Natural killer cell (primary cell): ENCODE measurements around the gene PCIF1. TPM values are rescaled to one million over a fixed set of nuclear protein-coding genes. Genes with fewer than 3 reads are reported as not detected.
A peak's percentile ranks its signal among the peaks of the same experiment; 100 is the strongest.

Experiments used
- ATAC-seq, 3 donors: fragments of 150-1000 bp in 2 of 3; fragments of 200-7000 bp in 1 of 3; cut with Tn5 transposase; 1 replicate in 1 of 3; 2 replicates in 2 of 3; pipeline ENCODE4 v1.10.0; 2021; ENCODE audit warnings: mild to moderate bottlenecking in 2 of 3, moderate library complexity in 2 of 3
- DNase-seq, 2 donors: peaks; one replicate each; pipeline versions ENCODE4 v3.0.0 to v3.0.0-alpha.2; 2013 to 2021; ENCODE audit warnings: mixed read lengths in 1 of 2
- H3K27ac ChIP-seq: one replicate; pipeline ENCODE4 v1.5.1; 2013; ENCODE audit warnings: mild to moderate bottlenecking, low read length
- H3K27me3 ChIP-seq: one replicate; pipeline ENCODE4 v1.6.1; 2013; ENCODE audit warnings: low read length; ENCODE audit not compliant: control insufficient read depth, insufficient read depth
- H3K36me3 ChIP-seq: one replicate; pipeline ENCODE4 v1.6.1; 2013; ENCODE audit warnings: low read length; ENCODE audit not compliant: control insufficient read depth, insufficient read depth
- H3K4me1 ChIP-seq: one replicate; pipeline ENCODE4 v1.6.1; 2013; ENCODE audit warnings: low read length; ENCODE audit not compliant: control insufficient read depth, insufficient read depth
- H3K4me3 ChIP-seq: one replicate; pipeline ENCODE4 v1.5.1; 2013; ENCODE audit warnings: low read length
- H3K9me3 ChIP-seq: one replicate; pipeline ENCODE4 v1.6.1; 2013; ENCODE audit warnings: low read length; ENCODE audit not compliant: control insufficient read depth, insufficient read depth
- H3K27ac Mint-ChIP-seq, 2 donors: one replicate each; pipeline ENCODE4 v1.8.0; 2022; ENCODE audit warnings: mild to moderate bottlenecking in 2 of 2, mixed read lengths in 2 of 2, moderate library complexity in 1 of 2
- H3K27me3 Mint-ChIP-seq, 2 donors: one replicate each; pipeline ENCODE4 v1.8.0; 2022; ENCODE audit warnings: low read depth in 2 of 2, mixed read lengths in 2 of 2
- H3K36me3 Mint-ChIP-seq: one replicate; pipeline ENCODE4 v1.8.0; 2022; ENCODE audit warnings: mixed read lengths
- H3K4me1 Mint-ChIP-seq, 2 donors: one replicate each; pipeline ENCODE4 v1.8.0; 2022; ENCODE audit warnings: mixed read lengths in 2 of 2
- H3K4me3 Mint-ChIP-seq: one replicate; pipeline ENCODE4 v1.8.0; 2022; ENCODE audit warnings: mild to moderate bottlenecking, moderate library complexity, mixed read lengths
- H3K9me3 Mint-ChIP-seq, 2 donors: one replicate each; pipeline ENCODE4 v1.8.0; 2022; ENCODE audit warnings: mixed read lengths in 2 of 2
- WGBS: methylation state at CpG from one replicate; pipeline ENCODE4 v1.1.7; 2013; ENCODE audit warnings: missing lambda C conversion rate; ENCODE audit not compliant: insufficient coverage; 5-methylcytosine and 5-hydroxymethylcytosine counted together
- intact Hi-C: fragments of 100-400 bp; cut with micrococcal nuclease; formaldehyde crosslinking; loops from one replicate; pipeline ENCODE4 v1.14.2; 2022
- total RNA-seq, 4 donors: library from RNA; stranded (reverse); fragments of 120-200 nt in 1 of 4; gene quantifications; one replicate each; pipeline versions ENCODE4 v1.2.3 to v1.2.4, GENCODE V29; 2013 to 2022
- TF ChIP-seq, protein P1 (sequence below): fragments of 200-600 bp; IDR thresholded peaks from one replicate; pipeline ENCODE4 v1.8.0; 2022; ENCODE audit warnings: antibody characterized with exemption

PCIF1 gene
- total RNA-seq, 3 donors from 2014 or later (not counting 1 experiment from before 2014, with no cell fraction given): 72.0 to 85.1 (median 73.3) TPM

- Histone ChIP-seq H3K9me3 (no peaks in the 10 kb centered on the region), H3K36me3 (no peaks in the 10 kb centered on the region), H3K4me3 (no peak overlapping the region), H3K27me3 (peaks cover 8% of the 10 kb centered on the region), H3K27ac (no peak overlapping the region), H3K4me1 (peaks cover 23% of the 10 kb centered on the region)
- no peaks in the 10 kb centered on the region for H3K27me3 Mint-ChIP-seq
- peaks cover 9 to 16% of the 10 kb centered on the region in 2 donors for H3K4me1 Mint-ChIP-seq
- H3K36me3 Mint-ChIP-seq: no peaks in the 10 kb centered on the region
- no peaks in the 10 kb centered on the region for H3K9me3 Mint-ChIP-seq
- no peak overlapping the region for H3K27ac Mint-ChIP-seq
- TF ChIP-seq, protein P1, sequence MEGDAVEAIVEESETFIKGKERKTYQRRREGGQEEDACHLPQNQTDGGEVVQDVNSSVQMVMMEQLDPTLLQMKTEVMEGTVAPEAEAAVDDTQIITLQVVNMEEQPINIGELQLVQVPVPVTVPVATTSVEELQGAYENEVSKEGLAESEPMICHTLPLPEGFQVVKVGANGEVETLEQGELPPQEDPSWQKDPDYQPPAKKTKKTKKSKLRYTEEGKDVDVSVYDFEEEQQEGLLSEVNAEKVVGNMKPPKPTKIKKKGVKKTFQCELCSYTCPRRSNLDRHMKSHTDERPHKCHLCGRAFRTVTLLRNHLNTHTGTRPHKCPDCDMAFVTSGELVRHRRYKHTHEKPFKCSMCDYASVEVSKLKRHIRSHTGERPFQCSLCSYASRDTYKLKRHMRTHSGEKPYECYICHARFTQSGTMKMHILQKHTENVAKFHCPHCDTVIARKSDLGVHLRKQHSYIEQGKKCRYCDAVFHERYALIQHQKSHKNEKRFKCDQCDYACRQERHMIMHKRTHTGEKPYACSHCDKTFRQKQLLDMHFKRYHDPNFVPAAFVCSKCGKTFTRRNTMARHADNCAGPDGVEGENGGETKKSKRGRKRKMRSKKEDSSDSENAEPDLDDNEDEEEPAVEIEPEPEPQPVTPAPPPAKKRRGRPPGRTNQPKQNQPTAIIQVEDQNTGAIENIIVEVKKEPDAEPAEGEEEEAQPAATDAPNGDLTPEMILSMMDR: no peak
- no peak overlapping the region for H3K4me3 Mint-ChIP-seq
- WGBS: 100% methylated on average over 2 of the region's 2 CpGs
- intact Hi-C loops: no loop called here
- DNase-seq: no peak
- ATAC-seq: no peak
Observed at GRCh38 chr20:45908084-45908483, 26.4 kb upstream of the PCIF1 start.

- Histone ChIP-seq H3K9me3 (no peaks in the 10 kb centered on the region), H3K36me3 (no peaks in the 10 kb centered on the region), H3K4me1 (peaks cover 23% of the 10 kb centered on the region), H3K27ac (no peak overlapping the region), H3K4me3 (no peak overlapping the region), H3K27me3 (peaks cover 8% of the 10 kb centered on the region)
- WGBS: 95% methylated on average over 12 of the region's 12 CpGs
- no peaks in the 10 kb centered on the region for H3K9me3 Mint-ChIP-seq
- no peaks in the 10 kb centered on the region for H3K36me3 Mint-ChIP-seq
- ATAC-seq (no peak), DNase-seq (no peak)
- H3K27me3 Mint-ChIP-seq: peaks cover 0 to 2% of the 10 kb centered on the region in 2 donors
- no peak overlapping the region for H3K4me3 Mint-ChIP-seq
- intact Hi-C loops: no loop called here
- TF ChIP-seq, protein P1: no peak
- peaks cover 9 to 16% of the 10 kb centered on the region in 2 donors for H3K4me1 Mint-ChIP-seq
- H3K27ac Mint-ChIP-seq: peak overlapping the region in 1 of 2 donors; percentile 73
Observed at GRCh38 chr20:45909336-45909808, 25.1 kb upstream of the PCIF1 start.

- Histone ChIP-seq H3K27ac (peak overlapping the region; percentile 26), H3K9me3 (no peaks in the 10 kb centered on the region), H3K4me1 (peaks cover 23% of the 10 kb centered on the region), H3K4me3 (no peak overlapping the region), H3K36me3 (no peaks in the 10 kb centered on the region), H3K27me3 (peaks cover 10% of the 10 kb centered on the region)
- Mint-ChIP-seq H3K36me3 (no peaks in the 10 kb centered on the region), H3K27ac (peak overlapping the region; percentile 73 to 88), H3K27me3 (peaks cover 0 to 3% of the 10 kb centered on the region in 2 donors), H3K4me1 (peaks cover 9 to 16% of the 10 kb centered on the region in 2 donors), H3K9me3 (no peaks in the 10 kb centered on the region), H3K4me3 (peak overlapping the region; percentile 75)
- TF ChIP-seq, protein P1: no peak
- 91% methylated on average over 22 of the region's 22 CpGs for WGBS
- no peak for DNase-seq
- intact Hi-C loops: loop anchor here (1.0 to 2.0 kb wide), 2 partner anchors 19 to 29 kb away; partner anchors contain the start of genes CTSA, NEURL2 and ZSWIM1
- ATAC-seq: no peak
Observed at GRCh38 chr20:45909817-45910669, 24.4 kb upstream of the PCIF1 start.
